H1 (cell line): ENCODE results near the gene CASZ1. TPM values are rescaled to one million over a fixed set of nuclear protein-coding genes. Genes with fewer than 3 reads are reported as not detected.

Experiments used
- CTCF ChIA-PET: fragments of 300-600 bp; sonication (Branson Sonifier 250); formaldehyde crosslinking; loops from one replicate; lab custom pipeline; 2021; ENCODE audit not compliant: partially characterized antibody; lab: Charles Lee
- POLR2A ChIA-PET: fragments of 300-600 bp; sonication (Branson Sonifier 250); formaldehyde crosslinking; loops from one replicate; lab custom pipeline; 2021; ENCODE audit warnings: inconsistent platforms; ENCODE audit not compliant: partially characterized antibody; lab: Charles Lee
- DNase-seq, 2 experiments: peaks; one replicate each; pipeline versions ENCODE4 v3.0.0 to v3.0.0-alpha.2; 2010 to 2022; ENCODE audit warnings: low spot score in 2 of 2, low read depth in 1 of 2, mixed read lengths in 1 of 2
- FAIRE-seq: peaks from 2 replicates; lab custom pipeline; 2011; peaks lifted over from hg19 to GRCh38; lab: Jason Lieb, UNC
- H2AFZ ChIP-seq: 2 replicates; pipeline ENCODE4 v1.8.1; 2012; ENCODE audit warnings: low read length, inconsistent platforms
- H2AK5ac ChIP-seq: 2 replicates; pipeline ENCODE4 v1.6.1; 2013; ENCODE audit warnings: low read depth, low read length
- H2BK120ac ChIP-seq: replicated peaks from 2 replicates; pipeline ENCODE3; 2013; ENCODE audit warnings: low read depth, low read length, inconsistent platforms
- H2BK12ac ChIP-seq: 2 replicates; pipeline ENCODE4 v1.6.1; 2013; ENCODE audit warnings: low read depth, low read length
- H2BK15ac ChIP-seq: 2 replicates; pipeline ENCODE4 v1.6.1; 2013; ENCODE audit warnings: low read length
- H2BK20ac ChIP-seq: 2 replicates; pipeline ENCODE4 v1.6.1; 2013; ENCODE audit warnings: low read length
- H2BK5ac ChIP-seq: 2 replicates; pipeline ENCODE4 v1.6.1; 2013; ENCODE audit warnings: low read depth, low read length
- H3K14ac ChIP-seq: 2 replicates; pipeline ENCODE4 v1.6.1; 2013; ENCODE audit warnings: inconsistent platforms; ENCODE audit not compliant: insufficient read length
- H3K18ac ChIP-seq: 2 replicates; pipeline ENCODE4 v1.6.1; 2013; ENCODE audit warnings: low read length; ENCODE audit errors: extremely low read depth
- H3K23ac ChIP-seq: 2 replicates; pipeline ENCODE4 v1.6.1; 2013; ENCODE audit warnings: inconsistent platforms; ENCODE audit not compliant: insufficient read length
- H3K23me2 ChIP-seq: 2 replicates; pipeline ENCODE4 v1.6.1; 2013; ENCODE audit warnings: low read depth, low read length
- H3K27ac ChIP-seq: 2 replicates; pipeline ENCODE4 v1.6.1; 2011; ENCODE audit warnings: low read depth, low read length, inconsistent platforms
- H3K27me3 ChIP-seq, 4 experiments: replicated peaks in 1 of 4; 1 replicate in 1 of 4; 2 replicates in 3 of 4; pipeline versions ENCODE4 v1.6.1 to v1.8.1; 2011 to 2013; ENCODE audit warnings: low read length in 3 of 4, mild to moderate bottlenecking in 3 of 4, inconsistent platforms in 2 of 4, mixed read lengths in 2 of 4, moderate library complexity in 1 of 4; ENCODE audit not compliant: control insufficient read depth in 3 of 4, insufficient read depth in 3 of 4; ENCODE audit errors: extremely low read depth in 1 of 4
- H3K36me3 ChIP-seq, 4 experiments: 2 replicates each; pipeline versions ENCODE4 v1.6.1 to v1.8.1; 2011 to 2013; ENCODE audit warnings: mild to moderate bottlenecking in 4 of 4, low read length in 3 of 4, moderate library complexity in 2 of 4, control low read depth in 1 of 4, inconsistent platforms in 1 of 4; ENCODE audit not compliant: insufficient read depth in 4 of 4, control insufficient read depth in 2 of 4
- H3K4ac ChIP-seq: replicated peaks from 2 replicates; pipeline ENCODE3; 2013; ENCODE audit warnings: low read length, low read depth, mixed read lengths, inconsistent platforms; ENCODE audit not compliant: insufficient read length
- H3K4me1 ChIP-seq, 4 experiments: replicated peaks in 1 of 4; 1 replicate in 1 of 4; 2 replicates in 3 of 4; pipeline versions ENCODE4 v1.6.1 to v1.8.1; 2011 to 2013; ENCODE audit warnings: low read length in 3 of 4, inconsistent platforms in 2 of 4, mixed read lengths in 1 of 4; ENCODE audit not compliant: insufficient read depth in 4 of 4, control insufficient read depth in 3 of 4
- H3K4me2 ChIP-seq, 2 experiments: 2 replicates each; pipeline versions ENCODE4 v1.6.1 to v1.8.1; 2011 to 2013; ENCODE audit warnings: low read depth in 2 of 2, low read length in 2 of 2, control low read depth in 1 of 2, inconsistent platforms in 1 of 2, mild to moderate bottlenecking in 1 of 2; ENCODE audit not compliant: insufficient read depth in 1 of 2
- H3K4me3 ChIP-seq, 4 experiments: fragments of 200-600, 300-600 bp in 1 of 4; sonication (generic), shearing (Covaris generic), sonication (Bioruptor Twin) in 1 of 4; 2 replicates each; pipeline versions ENCODE4 v1.5.1 to v1.8.1; 2011 to 2016; ENCODE audit warnings: low read length in 4 of 4, low read depth in 3 of 4, control low read depth in 2 of 4, inconsistent platforms in 2 of 4, mild to moderate bottlenecking in 2 of 4, mixed read lengths in 1 of 4, moderate library complexity in 1 of 4; ENCODE audit not compliant: insufficient read depth in 2 of 4; ENCODE audit errors: extremely low read depth in 1 of 4
- H3K56ac ChIP-seq: replicated peaks from 2 replicates; pipeline ENCODE3; 2013; ENCODE audit warnings: low read depth, mild to moderate bottlenecking, mixed read lengths, low read length, inconsistent platforms; ENCODE audit not compliant: insufficient read length
- H3K79me1 ChIP-seq: 2 replicates; pipeline ENCODE4 v1.6.1; 2013; ENCODE audit warnings: low read depth, low read length, control low read depth
- H3K79me2 ChIP-seq, 2 experiments: 2 replicates each; pipeline versions ENCODE4 v1.6.1 to v1.8.1; 2012 to 2013; ENCODE audit warnings: low read length in 2 of 2, mild to moderate bottlenecking in 2 of 2, inconsistent platforms in 1 of 2; ENCODE audit not compliant: insufficient read depth in 2 of 2, control insufficient read depth in 1 of 2
- H3K9ac ChIP-seq, 4 experiments: replicated peaks in 1 of 4; 1 replicate in 1 of 4; 2 replicates in 3 of 4; pipeline versions ENCODE4 v1.6.1 to v1.8.1; 2011 to 2013; ENCODE audit warnings: low read depth in 3 of 4, low read length in 3 of 4, control low read depth in 2 of 4, mild to moderate bottlenecking in 2 of 4, moderate library complexity in 2 of 4, inconsistent platforms in 1 of 4; ENCODE audit errors: extremely low read depth in 1 of 4
- H3K9me3 ChIP-seq, 2 experiments: 2 replicates each; pipeline versions ENCODE4 v1.6.1 to v1.8.1; 2012 to 2013; ENCODE audit warnings: mild to moderate bottlenecking in 2 of 2, moderate library complexity in 2 of 2, control low read depth in 1 of 2, inconsistent platforms in 1 of 2, low read depth in 1 of 2, low read length in 1 of 2, mixed read lengths in 1 of 2; ENCODE audit not compliant: insufficient read depth in 2 of 2
- H4K20me1 ChIP-seq, 2 experiments: replicated peaks in 1 of 2; 2 replicates each; pipeline versions ENCODE3 to v1.8.1; 2011 to 2013; ENCODE audit warnings: inconsistent platforms in 2 of 2, low read length in 2 of 2, mild to moderate bottlenecking in 1 of 2; ENCODE audit not compliant: insufficient read depth in 2 of 2, control insufficient read depth in 1 of 2
- H4K5ac ChIP-seq: 2 replicates; pipeline ENCODE4 v1.6.1; 2013; ENCODE audit warnings: low read length, low read depth, mixed read lengths, inconsistent platforms; ENCODE audit not compliant: insufficient read length
- H4K8ac ChIP-seq: 2 replicates; pipeline ENCODE4 v1.8.0; 2013; ENCODE audit warnings: mild to moderate bottlenecking, moderate library complexity, low read length, inconsistent platforms; ENCODE audit not compliant: insufficient read depth; ENCODE audit errors: extremely low read depth
- H4K91ac ChIP-seq: replicated peaks from 2 replicates; pipeline ENCODE3; 2013; ENCODE audit warnings: low read length, mixed read lengths, inconsistent platforms; ENCODE audit not compliant: insufficient read length
- CHD1 ChIP-seq: IDR thresholded peaks from 2 replicates; pipeline ENCODE4 v1.6.1; 2012; ENCODE audit warnings: low read depth, low read length, improper control_type of control experiment
- CHD2 ChIP-seq: IDR thresholded peaks from 2 replicates; pipeline ENCODE4 v1.6.1; 2012; ENCODE audit warnings: low read length, improper control_type of control experiment
- RNF2 ChIP-seq: fragments of 200-900, 300-1000 bp; sonication (generic); IDR thresholded peaks from 2 replicates; pipeline ENCODE4 v1.7.1; 2016; ENCODE audit warnings: borderline replicate concordance, low read depth, mild to moderate bottlenecking, antibody characterized with exemption, low read length; ENCODE audit not compliant: poor library complexity, severe bottlenecking; ENCODE audit errors: missing control alignments
- SP1 ChIP-seq: IDR thresholded peaks from 2 replicates; pipeline ENCODE4 v1.6.1; 2011; ENCODE audit warnings: low read depth, low read length
- ZNF274 ChIP-seq: IDR thresholded peaks from 2 replicates; pipeline ENCODE4 v1.7.0; 2012; ENCODE audit warnings: low read length, borderline replicate concordance; ENCODE audit errors: extremely low read depth
- WGBS, 2 experiments: shearing (Covaris generic) in 1 of 2; methylation state at CpG; one replicate each; pipeline versions ENCODE4 v1.1.6 to v1.1.7; 2013 to 2015; ENCODE audit warnings: low lambda C conversion rate in 2 of 2, mixed read lengths in 2 of 2, inconsistent platforms in 1 of 2, low coverage in 1 of 2, missing lambda C conversion rate in 1 of 2; ENCODE audit not compliant: insufficient replicate concordance in 2 of 2, insufficient coverage in 1 of 2, insufficient read length in 1 of 2; ENCODE audit errors: extremely low coverage in 1 of 2, missing lambda C conversion rate in 1 of 2; 5-methylcytosine and 5-hydroxymethylcytosine counted together
- polyA plus RNA-seq, 7 experiments: library from polyadenylated mRNA; depleted of rRNA in 3 of 7; stranded (reverse) in 5 of 7; unstranded in 2 of 7; fragments of >200 nt in 5 of 7; fragments of 200-250 nt in 2 of 7; gene quantifications; 1 replicate in 5 of 7; 2 replicates in 1 of 7; 4 replicates in 1 of 7; pipeline versions ENCODE4 v1.2.1 to v1.2.3, GENCODE V29; 2011 to 2013; ENCODE audit warnings: missing spikeins in 2 of 7, mixed read lengths in 2 of 7
- total RNA-seq: library from RNA; stranded (reverse); fragmentation: NEBNext Ultra II Directional; extraction: Animal tissue kit (Norgen Biotek cat#: 25700); gene quantifications from 2 replicates; pipeline ENCODE4 v1.2.1, GENCODE V29; 2021

The CASZ1 gene
- total and polyA plus RNA-seq, 2 of the 8 experiments (the other 6 are each of a cell fraction or from before 2014, with no cell fraction given): 4.4 to 7.7 TPM

DNA sequence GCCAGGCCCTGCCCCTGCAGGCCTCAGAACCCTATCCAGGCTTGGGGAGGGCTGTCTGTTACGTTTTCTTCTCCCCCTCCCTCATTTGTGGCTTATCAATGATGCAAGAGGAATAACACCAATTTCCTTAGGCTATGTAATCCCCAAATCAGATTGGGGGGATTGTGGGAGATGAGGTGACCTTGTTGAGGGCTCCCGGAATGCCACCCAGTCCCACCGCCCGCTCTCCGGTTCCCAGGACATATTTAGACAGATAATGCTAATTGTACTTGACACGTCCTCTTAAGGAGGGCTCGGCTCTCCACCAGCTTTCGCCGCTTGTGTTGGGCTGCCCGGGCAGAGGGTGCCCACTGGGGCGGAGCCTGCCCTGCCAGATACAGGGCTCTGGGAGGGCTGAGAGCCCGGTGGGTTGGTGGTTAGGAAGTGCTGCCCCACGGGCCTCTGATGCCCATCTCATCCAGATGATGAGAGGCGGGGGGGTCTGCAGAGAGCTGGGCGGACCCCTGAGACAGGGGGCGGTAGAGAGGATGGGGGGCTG is 90.0 kb downstream of the CASZ1 start:
- H3K56ac ChIP-seq: no peak overlapping the region
- no peaks in the 10 kb centered on the region for H3K36me3 ChIP-seq
- no peak overlapping the region for H3K9ac ChIP-seq
- H2BK12ac ChIP-seq: 0 out of 2 replicates have a peak overlapping the region, but pooled peaks have one; percentile 60
- H3K79me1 ChIP-seq: no peaks in the 10 kb centered on the region
- H3K23ac ChIP-seq: no peak overlapping the region
- no peak overlapping the region for H2BK120ac ChIP-seq
- H2AK5ac ChIP-seq: no peak overlapping the region
- no peak overlapping the region for H4K91ac ChIP-seq
- H3K14ac ChIP-seq: no peak overlapping the region
- 95% methylated on average over 14 of the region's 16 CpGs; no CpG with 5 or more reads in 1 of the 2 experiments for WGBS, 2 experiments
- no peaks in the 10 kb centered on the region for H3K9me3 ChIP-seq
- H3K18ac ChIP-seq: no peak overlapping the region
- no peak overlapping the region for H2BK5ac ChIP-seq
- 0 out of 2 replicates have a peak overlapping the region, but pooled peaks have one; percentile 88 for H2BK15ac ChIP-seq
- peaks cover 0 to 10% (median 4%) of the 10 kb centered on the region in 4 experiments; a peak in 2 of 7 replicates for H3K27me3 ChIP-seq
- no peaks in the 10 kb centered on the region for H3K79me2 ChIP-seq
- no peaks in the 10 kb centered on the region for H4K20me1 ChIP-seq
- POLR2A ChIA-PET: interaction anchor here (0.6 to 1.0 kb wide), 2 partner anchors 7 to 235 kb away, joined by 3 to 4 read pairs; no protein-coding TSS in a partner anchor
- peaks cover 5 to 32% (median 20%) of the 10 kb centered on the region in 4 experiments for H3K4me1 ChIP-seq
- no peak overlapping the region for H2AFZ ChIP-seq
- H4K5ac ChIP-seq: no peak overlapping the region
- CTCF ChIA-PET: interaction anchor here (0.9 to 1.6 kb wide), 4 partner anchors 11 to 122 kb away, joined by 3 to 6 read pairs (median 3); no protein-coding TSS in a partner anchor
- H3K23me2 ChIP-seq: peaks cover 4% of the 10 kb centered on the region; the same call in 1 of the 2 replicates
- H3K27ac ChIP-seq: no peak overlapping the region
- no peak overlapping the region for H2BK20ac ChIP-seq
- DNase-seq (no peak), FAIRE-seq (no peak)
- no peak overlapping the region for H4K8ac ChIP-seq
- no peak overlapping the region for H3K4ac ChIP-seq
- H3K4me2 ChIP-seq: no peak overlapping the region
- H3K4me3 ChIP-seq: no peak overlapping the region
- no peak for TF ChIP-seq SP1
- TF ChIP-seq RNF2: no peak
- no peak for TF ChIP-seq CHD2
- TF ChIP-seq CHD1: no peak
- TF ChIP-seq ZNF274: no peak
